ENCODE data around the gene FTL. TPM values are rescaled to one million over a fixed set of nuclear protein-coding genes. Genes with fewer than 3 reads are reported as not detected.
A peak's percentile ranks its signal among the peaks of the same experiment; 100 is the strongest.

Gene FTL
- total RNA-seq, 1 donor from 2014 or later: 4,020 TPM

- peak overlapping the region; percentile 93 for H3K4me3 Mint-ChIP-seq (ENCODE audit: unreplicated experiment)
- peaks cover 5% of the 10 kb centered on the region for H3K36me3 ChIP-seq (ENCODE audit: insufficient read depth, low read length)
- H3K27ac ChIP-seq (ENCODE audit: low read depth, low read length): peak overlapping the region; percentile 91
- no peaks in the 10 kb centered on the region for H3K9me3 ChIP-seq (ENCODE audit: insufficient read depth, low read depth, low read length)
- peak overlapping the region; percentile 83 for H3K4me3 ChIP-seq (ENCODE audit: insufficient read depth, low read depth, low read length)
- H3K9ac ChIP-seq (ENCODE audit: low read length): peak overlapping the region; percentile 96
- no peaks in the 10 kb centered on the region for H3K27me3 Mint-ChIP-seq (ENCODE audit: low read depth, unreplicated experiment)
- peaks cover 3% of the 10 kb centered on the region for H3K9me3 Mint-ChIP-seq (ENCODE audit: unreplicated experiment)
- FAIRE-seq (no peak), DNase-seq (ENCODE audit: low read depth) (no peak)
- H3K4me1 ChIP-seq (ENCODE audit: insufficient read depth, low read length): peaks cover 12% of the 10 kb centered on the region
- H3K36me3 Mint-ChIP-seq (ENCODE audit: low read depth, unreplicated experiment): peaks cover 16% of the 10 kb centered on the region
- peak overlapping the region; percentile 81 for H2AFZ ChIP-seq (ENCODE audit: low read depth, low read length)
- TF ChIP-seq EZH2 (IDR thresholded peaks at IDR 0.05; ENCODE audit: insufficient read depth, low read length) (no peak), CTCF (IDR thresholded peaks at IDR 0.05; ENCODE audit: insufficient read depth, low read depth, low read length) (no peak)
- H3K4me2 ChIP-seq (ENCODE audit: low read length): peak overlapping the region; percentile 98
- peak overlapping the region; percentile 96 for H3K27ac Mint-ChIP-seq (ENCODE audit: unreplicated experiment)
- no peaks in the 10 kb centered on the region for H3K27me3 ChIP-seq (ENCODE audit: insufficient read depth, low read length)
- peaks cover 35% of the 10 kb centered on the region for H3K79me2 ChIP-seq (ENCODE audit: insufficient read depth, low read length)
- no peaks in the 10 kb centered on the region for H4K20me1 ChIP-seq (ENCODE audit: insufficient read depth, low read length)
- peaks cover 19% of the 10 kb centered on the region for H3K4me1 Mint-ChIP-seq (ENCODE audit: low read depth, unreplicated experiment)
These were observed 9.7 kb upstream of the FTL start for GRCh38 chr19:48955308-48955958.

GRCh38 chr19:48958006-48958405 is 7.1 kb upstream of the FTL start:
- H3K9me3 ChIP-seq (ENCODE audit: insufficient read depth, low read depth, low read length): no peaks in the 10 kb centered on the region
- H3K36me3 ChIP-seq (ENCODE audit: insufficient read depth, low read length): peaks cover 7% of the 10 kb centered on the region
- peaks cover 17% of the 10 kb centered on the region for H3K36me3 Mint-ChIP-seq (ENCODE audit: low read depth, unreplicated experiment)
- H3K4me2 ChIP-seq (ENCODE audit: low read length): no peak overlapping the region
- H3K4me3 ChIP-seq (ENCODE audit: insufficient read depth, low read depth, low read length): no peak overlapping the region
- FAIRE-seq (no peak), DNase-seq (ENCODE audit: low read depth) (no peak)
- no peaks in the 10 kb centered on the region for H4K20me1 ChIP-seq (ENCODE audit: insufficient read depth, low read length)
- peaks cover 35% of the 10 kb centered on the region for H3K79me2 ChIP-seq (ENCODE audit: insufficient read depth, low read length)
- peaks cover 20% of the 10 kb centered on the region for H3K4me1 ChIP-seq (ENCODE audit: insufficient read depth, low read length)
- H3K9me3 Mint-ChIP-seq (ENCODE audit: unreplicated experiment): no peaks in the 10 kb centered on the region
- no peak overlapping the region for H3K9ac ChIP-seq (ENCODE audit: low read length)
- H3K27me3 Mint-ChIP-seq (ENCODE audit: low read depth, unreplicated experiment): no peaks in the 10 kb centered on the region
- H2AFZ ChIP-seq (ENCODE audit: low read depth, low read length): no peak overlapping the region
- H3K27ac ChIP-seq (ENCODE audit: low read depth, low read length): no peak overlapping the region
- peak overlapping the region; percentile 27 for H3K4me3 Mint-ChIP-seq (ENCODE audit: unreplicated experiment)
- TF ChIP-seq CTCF (IDR thresholded peaks at IDR 0.05; ENCODE audit: insufficient read depth, low read depth, low read length): no peak
- no peak for TF ChIP-seq EZH2 (IDR thresholded peaks at IDR 0.05; ENCODE audit: insufficient read depth, low read length)
- H3K4me1 Mint-ChIP-seq (ENCODE audit: low read depth, unreplicated experiment): peaks cover 24% of the 10 kb centered on the region
- no peak overlapping the region for H3K27ac Mint-ChIP-seq (ENCODE audit: unreplicated experiment)
- no peaks in the 10 kb centered on the region for H3K27me3 ChIP-seq (ENCODE audit: insufficient read depth, low read length)
